ENCODE data around the gene SLC4A5. TPM values are rescaled to one million over a fixed set of nuclear protein-coding genes. Genes with fewer than 3 reads are reported as not detected.

Gene SLC4A5
- total RNA-seq, 1 donor from 2014 or later = 4.1 TPM

GRCh38 chr2:74252036-74252435 lies 91.2 kb downstream of the SLC4A5 start:
- no peaks in the 10 kb centered on the region for H3K4me1 Mint-ChIP-seq (ENCODE audit: low read depth)
- no peak overlapping the region for H3K4me3 Mint-ChIP-seq (ENCODE audit: low read depth)
- H3K27ac Mint-ChIP-seq = no peak overlapping the region
- H3K27me3 Mint-ChIP-seq = no peaks in the 10 kb centered on the region
- DNase-seq (ENCODE audit: low spot score, unreplicated experiment) = no peak
- TF ChIP-seq CTCF (IDR thresholded peaks at IDR 0.05; ENCODE audit: unreplicated experiment) = no peak
- H3K36me3 Mint-ChIP-seq (ENCODE audit: insufficient read depth) = no peaks in the 10 kb centered on the region
- H3K9me3 Mint-ChIP-seq (ENCODE audit: low read depth) = no peaks in the 10 kb centered on the region

GRCh38 chr2:74250189-74250631 lies 93.0 kb downstream of the SLC4A5 start:
- Mint-ChIP-seq H3K27ac (no peak overlapping the region), H3K27me3 (no peaks in the 10 kb centered on the region), H3K4me3 (ENCODE audit: low read depth) (no peak overlapping the region), H3K36me3 (ENCODE audit: insufficient read depth) (no peaks in the 10 kb centered on the region), H3K9me3 (ENCODE audit: low read depth) (no peaks in the 10 kb centered on the region), H3K4me1 (ENCODE audit: low read depth) (no peaks in the 10 kb centered on the region)
- peak; percentile 90 for TF ChIP-seq CTCF (IDR thresholded peaks at IDR 0.05; ENCODE audit: unreplicated experiment)
- peak; percentile 23 for DNase-seq (ENCODE audit: low spot score, unreplicated experiment)

GRCh38 chr2:74249406-74250122 lies 93.7 kb downstream of the SLC4A5 start:
- no peaks in the 10 kb centered on the region for H3K36me3 Mint-ChIP-seq (ENCODE audit: insufficient read depth)
- no peak for DNase-seq (ENCODE audit: low spot score, unreplicated experiment)
- TF ChIP-seq CTCF (IDR thresholded peaks at IDR 0.05; ENCODE audit: unreplicated experiment) = no peak

GRCh38 chr2:74246496-74247195 lies 96.6 kb downstream of the SLC4A5 start:
- no peaks in the 10 kb centered on the region for H3K27me3 Mint-ChIP-seq
- H3K27ac Mint-ChIP-seq = no peak overlapping the region
- DNase-seq (ENCODE audit: low spot score, unreplicated experiment) = no peak
- no peaks in the 10 kb centered on the region for H3K9me3 Mint-ChIP-seq (ENCODE audit: low read depth)
- no peaks in the 10 kb centered on the region for H3K36me3 Mint-ChIP-seq (ENCODE audit: insufficient read depth)
- TF ChIP-seq CTCF (IDR thresholded peaks at IDR 0.05; ENCODE audit: unreplicated experiment) = no peak
- no peaks in the 10 kb centered on the region for H3K4me1 Mint-ChIP-seq (ENCODE audit: low read depth)
- H3K4me3 Mint-ChIP-seq (ENCODE audit: low read depth) = no peak overlapping the region

More at GRCh38 chr2:74249406-74250122, 93.7 kb downstream of the SLC4A5 start:
- no peaks in the 10 kb centered on the region for H3K9me3 Mint-ChIP-seq (ENCODE audit: low read depth)
- no peak overlapping the region for H3K27ac Mint-ChIP-seq
- H3K4me3 Mint-ChIP-seq (ENCODE audit: low read depth) = no peak overlapping the region
- no peaks in the 10 kb centered on the region for H3K4me1 Mint-ChIP-seq (ENCODE audit: low read depth)
- no peaks in the 10 kb centered on the region for H3K27me3 Mint-ChIP-seq

- no peaks in the 10 kb centered on the region for H3K9me3 Mint-ChIP-seq (ENCODE audit: low read depth)
- no peaks in the 10 kb centered on the region for H3K27me3 Mint-ChIP-seq
- H3K4me3 Mint-ChIP-seq (ENCODE audit: low read depth) = no peak overlapping the region
- DNase-seq (ENCODE audit: low spot score, unreplicated experiment) = no peak
- TF ChIP-seq CTCF (IDR thresholded peaks at IDR 0.05; ENCODE audit: unreplicated experiment) = no peak
- H3K4me1 Mint-ChIP-seq (ENCODE audit: low read depth) = no peaks in the 10 kb centered on the region
- H3K36me3 Mint-ChIP-seq (ENCODE audit: insufficient read depth) = no peaks in the 10 kb centered on the region
- no peak overlapping the region for H3K27ac Mint-ChIP-seq
Observed at GRCh38 chr2:74244286-74244685, 98.9 kb downstream of the SLC4A5 start.
